ENCODE results near the gene POLD3.

DNA sequence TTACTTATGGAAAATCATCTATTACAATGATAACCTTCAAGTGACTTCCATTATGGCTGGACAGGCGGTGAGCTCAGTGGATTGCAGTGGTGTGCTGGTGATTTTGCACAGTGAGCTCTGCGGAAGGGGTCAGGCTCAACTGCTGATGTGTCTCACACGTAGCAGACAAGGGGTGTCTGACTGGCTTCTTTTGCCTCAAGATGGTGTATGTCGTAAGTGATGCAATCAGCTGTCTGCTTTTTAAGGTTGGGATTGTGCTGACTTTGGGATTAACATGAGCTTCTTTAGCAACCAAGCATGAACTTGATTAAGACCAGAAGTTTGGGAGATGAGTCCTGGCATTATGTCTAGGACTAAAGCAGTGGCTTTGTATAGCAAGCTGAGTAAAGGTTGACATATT is 49.5 kb downstream of the POLD3 start:
- TF ChIP-seq POLR2A (IDR thresholded peaks at IDR 0.05) (no peak), POLR2AphosphoS5 (IDR thresholded peaks at IDR 0.05) (peak in 1 of 3 donors; percentile 7)
- TF ChIP-seq, protein P1, sequence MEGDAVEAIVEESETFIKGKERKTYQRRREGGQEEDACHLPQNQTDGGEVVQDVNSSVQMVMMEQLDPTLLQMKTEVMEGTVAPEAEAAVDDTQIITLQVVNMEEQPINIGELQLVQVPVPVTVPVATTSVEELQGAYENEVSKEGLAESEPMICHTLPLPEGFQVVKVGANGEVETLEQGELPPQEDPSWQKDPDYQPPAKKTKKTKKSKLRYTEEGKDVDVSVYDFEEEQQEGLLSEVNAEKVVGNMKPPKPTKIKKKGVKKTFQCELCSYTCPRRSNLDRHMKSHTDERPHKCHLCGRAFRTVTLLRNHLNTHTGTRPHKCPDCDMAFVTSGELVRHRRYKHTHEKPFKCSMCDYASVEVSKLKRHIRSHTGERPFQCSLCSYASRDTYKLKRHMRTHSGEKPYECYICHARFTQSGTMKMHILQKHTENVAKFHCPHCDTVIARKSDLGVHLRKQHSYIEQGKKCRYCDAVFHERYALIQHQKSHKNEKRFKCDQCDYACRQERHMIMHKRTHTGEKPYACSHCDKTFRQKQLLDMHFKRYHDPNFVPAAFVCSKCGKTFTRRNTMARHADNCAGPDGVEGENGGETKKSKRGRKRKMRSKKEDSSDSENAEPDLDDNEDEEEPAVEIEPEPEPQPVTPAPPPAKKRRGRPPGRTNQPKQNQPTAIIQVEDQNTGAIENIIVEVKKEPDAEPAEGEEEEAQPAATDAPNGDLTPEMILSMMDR (IDR thresholded peaks at IDR 0.05) = no peak

All from stomach (tissue), 4 donors.